NCI-H345 treated with DMSO at 0.1 percent for 48 hours (cell line): ENCODE measurements around the gene DNAJC5.
"Not testable (repeated sequence)": the region's sequence is repeated elsewhere in the genome, so short reads cannot be mapped to it uniquely, and the experiment has no call there.

Experiments used
- DNase-seq: peaks from one replicate; lab custom pipeline; 2025; ENCODE audit not compliant: unreplicated experiment; lab: John Stamatoyannopoulos, UW

DNAJC5 gene

DNA sequence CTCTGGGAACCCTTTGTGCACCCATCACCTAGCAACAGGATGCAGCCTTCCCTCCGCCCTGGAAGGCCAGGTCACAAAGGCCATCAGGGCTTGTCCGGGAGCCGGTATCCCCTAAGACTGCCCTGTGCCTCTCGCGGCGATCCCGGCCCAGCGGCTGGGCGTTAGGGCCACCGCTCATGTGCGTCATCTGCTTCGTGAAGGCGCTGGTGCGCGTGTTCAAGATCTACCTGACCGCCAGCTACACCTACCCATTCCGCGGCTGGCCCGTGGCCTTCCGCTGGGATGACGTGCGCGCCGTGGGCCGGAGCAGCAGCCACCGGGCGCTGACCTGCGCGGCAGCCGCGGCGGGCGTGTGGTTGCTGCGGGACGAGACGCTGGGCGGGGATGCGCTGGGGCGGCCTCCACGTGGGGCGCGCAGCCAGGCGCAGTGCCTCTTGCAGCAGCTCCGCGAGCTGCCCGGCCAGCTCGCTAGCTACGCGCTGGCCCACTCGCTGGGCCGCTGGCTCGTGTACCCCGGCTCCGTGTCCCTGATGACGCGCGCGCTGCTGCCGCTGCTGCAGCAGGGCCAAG lies 33.5 kb upstream of the DNAJC5 start, which contains the start of gene ABHD16B:
Gene ABHD16B (plus strand): TSS at position 134 of the 570 bp plus-strand sequence. CDS start 43 bp downstream, at position 177.
- DNase-seq = no peak

DNA sequence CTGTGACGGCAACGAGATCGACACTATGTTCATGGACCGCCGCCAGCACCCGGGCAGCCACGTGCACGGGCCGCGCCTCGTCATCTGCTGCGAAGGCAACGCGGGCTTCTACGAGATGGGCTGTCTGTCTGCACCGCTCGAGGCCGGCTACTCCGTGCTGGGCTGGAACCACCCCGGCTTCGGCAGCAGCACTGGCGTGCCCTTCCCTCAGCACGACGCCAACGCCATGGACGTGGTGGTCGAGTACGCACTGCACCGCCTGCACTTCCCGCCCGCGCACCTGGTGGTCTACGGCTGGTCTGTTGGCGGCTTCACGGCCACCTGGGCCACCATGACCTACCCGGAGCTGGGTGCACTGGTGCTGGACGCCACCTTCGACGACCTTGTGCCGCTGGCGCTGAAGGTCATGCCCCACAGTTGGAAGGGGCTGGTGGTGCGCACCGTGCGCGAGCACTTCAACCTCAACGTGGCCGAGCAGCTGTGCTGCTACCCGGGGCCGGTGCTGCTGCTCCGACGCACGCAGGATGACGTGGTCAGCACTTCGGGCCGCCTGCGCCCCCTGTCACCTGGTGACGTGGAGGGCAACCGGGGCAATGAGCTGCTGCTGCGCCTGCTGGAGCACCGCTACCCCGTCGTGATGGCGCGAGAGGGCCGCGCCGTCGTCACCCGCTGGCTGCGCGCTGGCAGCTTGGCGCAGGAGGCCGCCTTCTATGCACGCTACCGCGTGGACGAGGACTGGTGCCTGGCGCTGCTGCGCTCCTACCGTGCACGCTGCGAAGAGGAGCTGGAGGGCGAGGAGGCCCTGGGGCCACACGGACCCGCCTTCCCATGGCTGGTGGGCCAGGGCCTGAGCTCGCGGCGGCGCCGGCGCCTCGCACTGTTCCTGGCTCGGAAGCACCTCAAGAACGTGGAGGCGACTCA lies 32.7 kb upstream of the DNAJC5 start:
- no peak for DNase-seq

DNA sequence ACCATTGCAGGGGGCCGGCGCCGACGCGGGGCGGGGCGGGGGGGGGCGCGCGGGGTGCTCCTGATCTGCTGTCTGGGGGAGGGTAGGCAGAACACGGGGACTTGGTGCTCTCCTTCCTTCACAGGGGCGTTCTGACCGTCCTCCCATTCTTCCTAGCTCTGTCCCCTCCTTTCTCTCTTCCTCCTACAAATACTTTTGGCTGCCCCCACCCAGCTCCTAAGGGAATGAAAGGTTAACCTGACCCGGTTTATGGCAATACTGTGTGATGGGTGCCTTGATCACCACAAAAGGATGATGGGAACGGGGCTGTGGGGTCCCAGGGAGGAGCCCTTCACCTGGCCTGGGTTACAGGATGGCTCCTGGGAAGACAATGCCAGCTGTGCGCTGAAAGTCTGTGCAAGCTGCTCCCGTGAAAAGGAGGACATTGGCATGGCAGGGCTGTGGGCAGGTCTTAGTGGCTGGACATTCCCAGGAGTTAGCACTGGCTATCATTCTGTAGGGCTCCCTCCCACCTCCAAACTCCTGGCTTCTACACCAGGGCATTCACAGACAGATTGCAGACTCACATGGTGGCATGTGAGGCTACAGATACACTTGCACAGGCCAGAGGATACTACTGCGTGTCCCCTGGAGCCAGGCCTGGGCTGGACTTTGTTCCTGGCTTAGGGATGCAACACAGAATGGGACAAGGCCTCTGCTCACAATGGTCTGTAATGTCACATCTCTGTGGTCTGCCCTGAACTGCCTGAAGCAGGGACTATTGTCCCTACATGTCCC lies 31.7 kb upstream of the DNAJC5 start:
- DNase-seq = no peak

DNA sequence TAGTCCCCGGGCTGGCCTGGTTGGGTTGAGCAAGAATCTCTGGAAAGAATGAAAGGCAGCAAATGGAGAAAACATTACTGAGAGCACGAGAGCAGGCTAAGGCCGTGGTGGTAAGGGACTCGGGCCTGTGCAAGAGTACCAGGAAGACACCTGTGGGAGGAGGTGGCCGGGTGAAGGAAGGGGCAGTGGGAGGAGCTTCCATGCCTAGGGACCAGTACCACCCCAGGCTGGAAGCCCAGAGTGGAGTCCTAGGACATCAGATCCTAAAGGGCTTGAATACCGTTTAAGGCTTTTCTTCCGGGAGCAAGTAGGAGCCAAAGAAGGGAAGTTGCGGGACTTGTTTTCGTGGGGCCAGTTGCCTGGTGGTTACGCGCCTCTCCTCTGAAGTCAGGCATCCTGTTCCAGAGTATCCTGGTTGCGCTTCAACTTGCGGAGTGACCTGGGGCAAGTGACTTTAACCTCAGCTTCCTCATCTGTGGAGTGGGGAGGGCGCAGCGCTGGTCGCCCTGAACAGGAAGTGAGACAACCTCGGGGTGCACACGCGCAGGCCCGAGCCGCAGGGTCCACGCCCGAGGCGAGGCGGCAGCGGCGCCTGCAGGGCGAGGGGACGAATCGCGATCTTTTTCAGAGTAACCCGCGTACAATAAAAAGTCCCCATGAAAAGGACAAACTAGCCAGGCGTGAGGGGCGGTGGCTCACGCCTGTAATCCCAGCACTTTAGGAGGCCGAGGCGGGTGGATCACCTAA lies 31.0 kb upstream of the DNAJC5 start:
- peak; percentile 61 for DNase-seq

DNA sequence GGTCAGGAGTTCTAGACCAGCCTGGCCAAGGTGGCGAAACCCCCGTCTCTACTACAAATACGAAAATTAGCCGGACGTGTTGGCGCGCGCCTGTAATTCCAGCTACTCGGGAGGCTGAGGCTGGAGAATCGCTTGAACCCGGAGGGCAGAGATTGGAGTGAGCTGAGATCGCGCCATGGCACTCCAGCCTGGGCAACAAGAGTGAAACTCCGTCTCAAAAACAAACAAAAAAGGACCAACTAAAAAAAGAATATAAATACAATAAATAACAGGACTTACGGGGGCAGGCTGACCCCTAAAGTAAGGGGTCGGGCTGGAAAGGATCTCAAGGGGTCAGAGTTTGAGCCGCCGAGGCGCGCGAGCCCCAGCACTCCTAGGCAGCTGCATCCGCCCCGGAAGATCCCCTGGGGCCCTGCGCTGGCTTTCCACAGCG lies 30.4 kb upstream of the DNAJC5 start:
- no peak for DNase-seq

DNA sequence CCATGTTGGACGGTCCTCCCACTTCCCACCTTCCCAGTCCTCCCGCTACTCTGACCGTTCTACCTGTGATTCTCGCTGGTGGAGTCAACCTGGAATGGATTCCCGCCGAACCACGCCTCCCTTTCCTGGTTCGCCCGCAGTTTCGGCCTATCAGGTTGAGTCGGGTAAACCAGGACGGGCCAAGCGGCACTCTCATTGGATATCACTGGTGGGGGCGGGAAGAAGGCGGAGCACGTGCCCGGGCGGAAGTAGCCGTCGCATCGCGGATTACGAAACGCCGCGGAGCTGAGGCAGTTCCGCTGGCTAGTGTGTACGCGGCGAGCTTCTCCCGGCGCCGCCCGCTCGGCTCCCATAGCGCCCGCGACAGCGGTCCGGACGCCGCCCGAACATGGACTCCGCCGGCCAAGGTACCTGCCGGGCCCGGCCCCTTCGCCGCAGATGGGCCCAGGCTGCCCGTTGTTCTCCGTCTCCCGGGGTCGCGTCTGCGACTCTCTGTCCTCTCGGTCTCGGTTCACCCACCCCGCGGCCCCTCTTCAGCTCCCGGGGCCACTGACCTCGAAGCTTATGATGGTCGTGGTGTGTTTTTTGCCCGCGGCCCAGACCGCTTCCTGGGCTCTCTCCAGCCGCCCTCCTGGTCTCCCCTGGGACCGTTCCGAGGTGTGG lies 29.8 kb upstream of the DNAJC5 start, which contains the start of gene TPD52L2:
Gene TPD52L2 (plus strand): TSS at position 293 of the 663 bp plus-strand sequence. CDS start 96 bp downstream, at position 389.
- peak; percentile 99 for DNase-seq

DNA sequence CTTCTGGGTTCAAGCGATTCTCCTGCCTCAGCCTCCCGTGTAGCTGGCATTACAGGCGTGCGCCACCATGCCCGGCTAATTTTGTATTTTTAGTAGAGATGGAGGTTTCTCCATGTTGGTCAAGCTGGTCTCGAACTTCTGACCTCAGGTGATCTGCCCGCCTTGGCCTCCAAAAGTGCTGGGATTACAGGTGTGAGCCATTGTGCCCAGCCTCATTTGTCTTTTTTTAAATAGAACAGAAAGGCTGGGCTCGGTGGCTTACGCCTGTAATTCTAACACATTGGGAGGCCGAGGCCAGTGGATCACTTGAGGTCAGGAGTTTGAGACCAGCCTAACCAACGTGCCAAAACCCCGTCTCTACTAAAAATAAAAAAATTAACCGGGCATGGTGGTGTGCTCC lies 27.9 kb upstream of the DNAJC5 start:
- not testable (repeated sequence) for DNase-seq

DNA sequence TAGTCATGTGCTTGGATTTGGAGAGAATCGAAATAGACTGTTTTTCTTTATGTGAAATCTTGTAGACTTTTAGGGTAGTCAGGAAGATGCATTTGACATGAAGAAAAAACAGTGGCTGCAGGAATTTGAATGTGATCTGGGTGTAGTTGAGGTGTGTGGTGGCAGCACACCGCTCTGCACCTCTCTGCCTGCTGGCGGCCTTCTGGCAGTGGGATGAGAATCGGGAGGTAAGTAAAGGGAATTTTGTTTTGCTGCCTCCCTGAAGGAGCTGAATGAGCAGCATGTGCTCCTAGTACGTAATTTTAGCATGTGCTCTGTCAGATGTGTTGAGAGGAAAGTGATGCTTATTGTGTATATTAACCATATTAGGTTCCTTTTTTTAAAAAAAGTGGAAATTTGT lies 26.7 kb upstream of the DNAJC5 start:
- DNase-seq = no peak

DNA sequence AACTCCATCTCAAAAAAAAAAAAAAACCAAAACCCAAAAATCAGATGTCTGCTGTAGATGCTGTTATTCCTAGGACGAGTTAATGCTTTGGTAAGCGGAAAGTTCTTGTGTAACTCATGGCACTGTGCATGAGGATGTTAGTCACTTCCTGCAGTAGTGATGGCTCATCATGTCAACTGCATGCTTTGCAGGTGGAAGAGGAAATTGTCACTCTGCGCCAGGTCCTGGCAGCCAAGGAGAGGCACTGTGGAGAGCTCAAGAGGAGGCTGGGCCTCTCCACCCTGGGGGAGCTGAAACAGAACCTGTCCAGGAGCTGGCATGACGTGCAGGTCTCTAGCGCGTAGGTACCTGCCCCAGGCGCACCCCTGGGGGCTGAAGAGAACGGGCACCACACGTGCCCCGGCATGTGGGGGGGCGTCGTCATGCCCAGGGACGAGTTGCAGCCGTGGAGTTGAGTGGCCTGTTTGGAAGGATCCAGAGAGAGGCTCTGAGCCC lies 21.4 kb upstream of the DNAJC5 start:
- DNase-seq = no peak

DNA sequence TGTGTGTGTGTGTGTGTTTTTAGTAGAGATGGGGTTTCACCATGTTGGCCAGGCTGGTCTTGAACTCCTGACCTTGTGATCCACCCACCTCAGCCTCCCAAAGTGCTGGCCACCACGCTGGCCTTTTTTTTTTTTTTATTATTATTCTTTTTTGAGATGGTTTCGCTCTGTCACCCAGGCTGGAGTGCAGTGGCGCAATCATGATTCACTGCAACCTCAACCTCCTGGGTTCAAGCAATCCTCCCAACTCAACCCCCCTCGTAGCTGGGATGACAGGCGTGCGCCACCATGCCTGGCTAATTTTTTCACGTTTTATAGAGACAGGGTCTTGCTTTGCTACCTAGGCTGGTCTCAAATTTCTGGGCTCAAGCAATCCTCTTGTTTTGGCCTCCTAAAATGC lies 20.7 kb upstream of the DNAJC5 start:
- DNase-seq = not testable (repeated sequence)

DNA sequence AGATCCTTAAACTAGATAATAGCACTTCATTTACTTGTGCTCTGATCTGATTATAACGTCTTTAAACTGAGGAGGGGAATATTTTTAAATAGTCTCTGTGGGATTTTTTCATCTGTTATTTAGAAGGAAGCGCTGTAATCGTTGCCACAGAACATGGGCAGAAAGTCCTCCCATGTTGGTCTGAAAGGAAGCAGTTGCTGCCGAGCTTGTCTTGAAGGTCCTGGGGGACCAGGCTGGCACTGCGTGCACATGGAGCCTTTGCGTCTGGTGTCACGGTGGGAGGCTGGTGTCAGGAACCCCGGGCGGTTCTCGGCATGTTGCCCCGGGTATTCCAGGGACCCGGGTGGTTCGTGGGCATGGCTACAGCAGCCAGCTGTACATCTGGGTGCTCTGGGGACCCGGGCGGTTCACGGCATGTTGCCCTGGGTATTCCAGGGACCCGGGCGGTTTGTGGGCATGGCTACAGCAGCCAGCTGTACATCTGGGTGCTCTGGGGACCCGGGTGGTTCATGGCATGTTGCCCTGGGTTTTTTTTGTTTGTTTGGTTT lies 18.4 kb upstream of the DNAJC5 start:
- no peak for DNase-seq

DNA sequence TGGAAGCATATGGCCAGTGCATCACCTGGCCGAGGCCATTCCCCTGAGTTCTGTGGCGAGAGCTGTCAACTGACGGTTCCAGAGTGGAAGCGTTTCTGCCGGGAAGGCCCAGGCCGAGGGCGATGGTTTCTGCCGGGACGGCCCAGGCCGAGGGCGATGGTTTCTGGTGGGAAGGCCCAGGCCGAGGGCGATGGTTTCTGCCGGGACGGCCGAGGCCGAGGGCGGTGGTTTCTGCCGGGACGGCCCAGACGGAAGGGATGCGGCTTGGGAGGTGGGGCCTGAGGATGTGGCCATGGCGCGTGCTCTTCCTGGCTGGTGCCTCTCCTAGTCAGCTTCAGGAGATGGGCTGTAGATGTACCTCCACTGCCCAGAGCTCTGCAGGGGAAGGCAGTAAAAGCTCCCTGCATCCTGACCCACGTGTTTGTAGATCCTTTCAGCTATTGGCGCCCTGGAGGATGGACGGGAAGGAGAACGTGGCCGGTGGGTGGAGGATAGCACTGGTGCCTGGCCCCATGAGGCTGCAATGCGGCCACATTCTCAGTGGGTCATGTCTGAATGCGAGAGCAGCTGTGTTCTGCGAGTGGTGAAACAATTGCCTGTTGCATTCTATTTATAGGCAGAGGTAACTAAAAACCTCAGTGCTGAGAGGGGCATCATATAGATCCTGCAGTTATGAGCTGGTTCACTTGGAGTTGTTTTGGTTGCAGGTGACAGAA lies 17.0 kb upstream of the DNAJC5 start:
- no peak for DNase-seq

DNA sequence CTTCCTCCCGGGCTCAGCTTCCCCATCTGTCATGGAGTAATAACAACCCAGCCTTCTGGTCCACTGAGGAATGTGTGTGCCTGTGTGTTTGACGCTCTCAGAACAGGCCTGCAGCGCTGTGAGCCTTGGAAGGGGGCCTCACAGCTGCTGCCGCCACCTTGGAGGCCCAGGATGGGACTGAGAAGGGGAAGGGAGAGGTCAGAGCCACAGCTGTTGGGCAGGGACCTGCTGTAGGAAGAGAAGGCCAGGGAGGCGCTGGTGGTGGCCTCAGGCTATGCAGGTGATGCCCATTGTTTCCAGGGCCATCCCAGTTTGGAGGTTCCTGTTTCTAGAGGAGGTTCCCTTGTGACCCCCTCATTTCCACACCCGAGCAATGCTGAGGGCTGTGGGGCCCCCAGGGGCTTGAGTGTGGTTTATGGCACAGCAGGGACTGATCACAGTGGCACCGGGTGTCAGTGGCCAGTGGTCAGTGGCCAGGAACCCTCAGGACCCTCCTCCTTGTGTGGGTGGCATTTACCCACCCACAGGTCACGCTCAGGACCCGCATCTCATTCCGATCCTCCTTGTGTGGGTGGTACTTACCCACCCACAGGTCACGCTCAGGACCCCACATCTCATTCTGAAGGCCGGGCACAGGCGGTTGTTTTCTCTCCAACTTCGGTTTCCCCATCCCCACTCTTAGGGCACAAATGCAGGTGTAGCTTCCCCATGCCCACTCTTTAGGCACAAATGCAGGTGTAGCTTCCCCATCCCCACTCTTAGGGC lies 15.8 kb upstream of the DNAJC5 start:
- no peak for DNase-seq

DNA sequence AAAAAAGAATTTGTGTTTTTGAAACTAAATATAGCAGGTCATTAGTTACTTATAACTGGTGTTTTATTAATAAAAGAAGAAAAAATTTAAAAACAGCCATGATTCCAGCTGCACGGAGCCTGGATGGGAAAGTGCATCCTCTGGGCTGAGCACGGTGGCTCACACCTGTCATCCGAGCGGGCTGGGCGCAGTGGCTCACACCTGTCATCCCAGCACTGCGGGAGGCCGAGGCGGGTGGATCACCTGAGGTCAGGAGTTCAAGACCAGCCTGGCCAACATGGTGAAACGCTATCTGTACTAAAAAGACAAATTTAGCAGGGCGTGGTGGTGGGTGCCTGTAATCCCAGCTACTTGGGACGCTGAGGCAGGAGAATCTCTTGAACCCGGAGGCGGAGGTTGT lies 14.0 kb upstream of the DNAJC5 start:
- DNase-seq = not testable (repeated sequence)

DNA sequence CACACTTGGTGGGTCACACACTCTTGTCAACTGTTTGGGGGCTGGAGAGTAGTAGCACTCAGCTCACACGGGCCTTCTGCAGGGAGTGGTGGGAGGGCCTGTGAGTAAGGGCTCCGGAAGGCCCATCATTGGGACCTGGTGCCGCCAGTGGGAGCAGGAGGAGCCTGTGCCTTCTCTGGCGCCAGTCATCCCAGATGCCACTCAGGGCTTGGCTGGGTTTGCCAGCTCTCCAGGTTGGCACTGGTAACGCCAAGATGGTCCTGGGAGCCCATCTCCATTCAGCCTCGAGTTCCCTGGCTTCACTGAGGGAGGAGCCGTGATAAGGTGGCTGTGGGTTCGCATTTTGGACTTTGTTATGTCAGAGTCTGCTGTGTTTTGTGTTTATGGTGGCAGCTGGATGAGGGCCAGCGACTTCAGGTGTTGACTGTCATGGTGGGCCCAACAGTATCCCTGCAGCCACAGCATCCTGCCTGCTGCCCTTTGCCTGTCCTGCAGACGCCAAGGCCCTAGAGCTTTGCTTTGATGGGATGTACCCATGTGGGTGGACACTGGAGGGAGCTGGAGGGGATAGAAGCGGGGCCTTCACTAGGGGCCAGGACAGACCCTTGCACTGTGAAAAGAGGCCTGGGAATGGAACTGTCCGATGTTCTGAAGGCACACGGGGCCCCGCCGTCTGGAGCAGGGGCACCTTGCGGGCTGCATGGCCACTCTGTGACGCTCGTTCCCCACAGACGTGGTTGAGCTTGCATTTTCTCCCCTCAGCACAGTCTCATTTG lies 13.3 kb upstream of the DNAJC5 start:
- DNase-seq = no peak

DNA sequence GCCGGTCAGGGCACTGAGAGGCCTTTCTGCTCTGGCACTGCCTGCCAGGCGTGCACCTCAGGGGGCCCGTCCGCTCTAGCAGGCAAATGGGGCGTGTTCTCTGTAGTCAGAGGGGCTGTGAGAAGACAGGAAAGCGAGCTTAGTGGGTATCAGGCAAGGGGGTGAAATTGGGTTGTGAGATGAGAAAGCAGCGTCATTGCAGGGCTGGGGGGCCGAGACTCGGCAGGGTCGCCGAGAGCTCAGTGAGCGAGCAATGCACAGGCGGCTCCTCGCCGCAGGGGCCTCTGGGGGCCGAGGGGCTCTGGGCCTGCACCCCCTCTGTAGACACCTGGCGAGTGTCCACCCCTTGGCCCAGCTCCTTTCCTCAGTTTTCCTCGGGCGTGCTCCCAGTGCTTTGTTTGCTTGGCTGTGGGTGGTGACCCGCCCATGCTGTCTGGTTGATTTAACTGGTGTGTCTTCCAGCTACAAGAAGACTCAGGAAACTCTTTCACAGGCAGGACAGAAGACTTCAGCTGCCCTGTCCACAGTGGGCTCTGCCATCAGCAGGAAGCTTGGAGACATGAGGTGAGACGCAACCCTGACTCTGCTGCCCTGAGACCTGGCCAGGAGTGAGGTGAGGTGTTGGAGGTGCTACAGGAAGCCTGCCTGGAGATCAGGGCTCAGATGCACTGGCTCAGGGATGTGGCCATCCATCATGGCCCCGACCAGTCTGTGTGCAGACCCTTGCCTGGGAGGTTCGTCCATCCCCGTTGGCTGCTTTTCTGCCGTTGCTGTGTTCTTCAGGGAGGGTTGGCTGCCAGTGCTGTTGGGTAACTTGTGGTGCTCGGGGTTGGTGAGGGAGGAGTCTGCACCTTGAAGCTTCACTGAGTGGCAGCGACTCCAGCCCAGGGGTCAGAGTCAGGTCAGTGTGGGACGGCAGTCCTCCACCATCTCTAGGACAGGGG lies 12.4 kb upstream of the DNAJC5 start:
- no peak for DNase-seq

DNA sequence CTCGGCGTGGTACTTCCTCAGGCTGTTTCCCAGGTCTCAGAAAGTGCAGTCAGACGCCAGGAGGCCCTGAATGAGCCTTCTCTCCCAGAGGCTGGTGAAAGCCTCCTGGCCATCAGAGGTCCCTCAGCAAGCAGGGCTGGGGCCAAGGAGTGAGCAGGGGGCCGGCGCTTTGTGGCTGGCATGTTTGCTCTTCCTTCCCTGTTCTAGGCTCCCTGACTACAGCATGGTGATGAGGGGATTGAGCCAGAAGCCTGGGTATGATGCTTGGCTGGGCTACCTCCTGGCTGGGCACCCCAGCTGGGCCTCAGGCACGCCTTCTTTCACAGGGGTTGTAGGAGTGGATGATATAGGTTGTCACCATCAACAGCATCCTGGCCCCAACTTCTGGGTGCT lies 11.7 kb upstream of the DNAJC5 start:
- DNase-seq = no peak
